CD14-positive monocyte (primary cell): ENCODE data around the gene RPL35A. TPM values are rescaled to one million over a fixed set of nuclear protein-coding genes. Genes with fewer than 3 reads are reported as not detected.
"Not testable (repeated sequence)": the region's sequence is repeated elsewhere in the genome, so short reads cannot be mapped to it uniquely, and the experiment has no call there.

Experiments
- DNase-seq, 3 donors: peaks; one replicate each; pipeline ENCODE4 v3.0.0-alpha.2; 2011 to 2022
- H2AFZ ChIP-seq: 2 replicates; pipeline ENCODE4 v1.6.0; 2012; ENCODE audit warnings: mild to moderate bottlenecking, low read depth, low read length, inconsistent platforms; ENCODE audit not compliant: insufficient read depth, poor library complexity, severe bottlenecking
- H3K27ac ChIP-seq, 2 donors: 1 replicate in 1 of 2; 2 replicates in 1 of 2; pipeline ENCODE4 v1.5.1; 2012 to 2013; ENCODE audit warnings: low read length in 2 of 2, control low read depth in 1 of 2, inconsistent platforms in 1 of 2, low read depth in 1 of 2, mild to moderate bottlenecking in 1 of 2
- H3K27me3 ChIP-seq, 2 donors: one replicate each; pipeline versions ENCODE4 v1.6.0 to v1.6.1; 2011 to 2013; ENCODE audit warnings: low read length in 2 of 2; ENCODE audit not compliant: control insufficient read depth in 2 of 2, insufficient read depth in 2 of 2
- H3K36me3 ChIP-seq, 2 donors: replicated peaks in 1 of 2; 1 replicate in 1 of 2; 2 replicates in 1 of 2; pipeline versions ENCODE4 v1.5.1 to v1.6.1; 2012 to 2013; ENCODE audit warnings: low read length in 2 of 2, control low read depth in 1 of 2, inconsistent platforms in 1 of 2, mild to moderate bottlenecking in 1 of 2; ENCODE audit not compliant: insufficient read depth in 2 of 2, control insufficient read depth in 1 of 2
- H3K4me1 ChIP-seq, 2 donors: 1 replicate in 1 of 2; 2 replicates in 1 of 2; pipeline versions ENCODE4 v1.5.1 to v1.6.1; 2012 to 2013; ENCODE audit warnings: low read length in 2 of 2, control low read depth in 1 of 2, inconsistent platforms in 1 of 2, mild to moderate bottlenecking in 1 of 2, moderate library complexity in 1 of 2; ENCODE audit not compliant: insufficient read depth in 2 of 2, control insufficient read depth in 1 of 2
- H3K4me2 ChIP-seq: replicated peaks from 2 replicates; pipeline ENCODE3; 2012; ENCODE audit warnings: low read length, moderate library complexity, mild to moderate bottlenecking; ENCODE audit not compliant: poor library complexity, severe bottlenecking; ENCODE audit errors: extremely low read depth
- H3K4me3 ChIP-seq, 3 experiments: fragments of 200-600 bp in 1 of 3; sonication (generic) in 1 of 3; replicated peaks in 1 of 3; 1 replicate in 2 of 3; 2 replicates in 1 of 3; pipeline ENCODE4 v1.5.1; 2011 to 2013; ENCODE audit warnings: low read length in 3 of 3, mild to moderate bottlenecking in 3 of 3, control low read depth in 2 of 3, low read depth in 2 of 3, inconsistent platforms in 1 of 3, moderate library complexity in 1 of 3
- H3K79me2 ChIP-seq: 2 replicates; pipeline ENCODE4 v1.6.0; 2012; ENCODE audit warnings: mild to moderate bottlenecking, control low read depth, inconsistent platforms, low read length, moderate library complexity; ENCODE audit not compliant: insufficient read depth
- H3K9ac ChIP-seq: 2 replicates; pipeline ENCODE4 v1.6.0; 2017; ENCODE audit warnings: low read length, mild to moderate bottlenecking; ENCODE audit not compliant: insufficient read depth, poor library complexity, severe bottlenecking
- H3K9me3 ChIP-seq, 2 donors: replicated peaks in 1 of 2; 1 replicate in 1 of 2; 2 replicates in 1 of 2; pipeline versions ENCODE4 v1.5.1 to v1.6.1; 2012 to 2013; ENCODE audit warnings: low read length in 2 of 2, control low read depth in 1 of 2; ENCODE audit not compliant: control insufficient read depth in 1 of 2, insufficient read depth in 1 of 2
- H4K20me1 ChIP-seq: 2 replicates; pipeline ENCODE4 v1.6.0; 2012; ENCODE audit warnings: mild to moderate bottlenecking, low read length, control low read depth, moderate library complexity; ENCODE audit not compliant: insufficient read depth
- H3K27ac Mint-ChIP-seq, 7 donors: one replicate each; pipeline ENCODE4 v1.8.0; 2020; ENCODE audit warnings: mild to moderate bottlenecking in 7 of 7, mixed read lengths in 7 of 7, moderate library complexity in 6 of 7, inconsistent platforms in 2 of 7
- H3K27me3 Mint-ChIP-seq, 3 donors: one replicate each; pipeline ENCODE4 v1.8.0; 2021 to 2022; ENCODE audit warnings: low read depth in 3 of 3, mild to moderate bottlenecking in 3 of 3, mixed read lengths in 3 of 3, moderate library complexity in 3 of 3, inconsistent platforms in 1 of 3
- H3K36me3 Mint-ChIP-seq, 2 donors: one replicate each; pipeline ENCODE4 v1.8.0; 2020; ENCODE audit warnings: mixed read lengths in 2 of 2, inconsistent platforms in 1 of 2, mild to moderate bottlenecking in 1 of 2
- H3K4me1 Mint-ChIP-seq: one replicate; pipeline ENCODE4 v1.8.0; 2020; ENCODE audit warnings: mild to moderate bottlenecking, mixed read lengths
- H3K4me3 Mint-ChIP-seq, 2 donors: one replicate each; pipeline ENCODE4 v1.8.0; 2020; ENCODE audit warnings: mild to moderate bottlenecking in 2 of 2, mixed read lengths in 2 of 2, moderate library complexity in 1 of 2
- H3K9me3 Mint-ChIP-seq, 7 donors: one replicate each; pipeline ENCODE4 v1.8.0; 2020 to 2022; ENCODE audit warnings: mixed read lengths in 7 of 7, mild to moderate bottlenecking in 6 of 7, moderate library complexity in 6 of 7, inconsistent platforms in 2 of 7
- WGBS: methylation state at CpG from one replicate; pipeline ENCODE4 v1.1.5; 2013; ENCODE audit warnings: missing lambda C conversion rate; ENCODE audit not compliant: insufficient coverage; 5-methylcytosine and 5-hydroxymethylcytosine counted together
- intact Hi-C, 2 donors: fragments of 100-400 bp; cut with micrococcal nuclease; formaldehyde crosslinking; loops; one replicate each; pipeline versions ENCODE4 v1.15.0 to v1.15.1; 2023
- polyA plus RNA-seq, 3 donors: library from polyadenylated mRNA; depleted of rRNA in 1 of 3; unstranded in 2 of 3; stranded (reverse) in 1 of 3; fragments of 300-500 nt in 2 of 3; fragments of >200 nt in 1 of 3; fragmentation: Illumina TruSeq in 2 of 3; gene quantifications; 1 replicate in 2 of 3; 2 replicates in 1 of 3; pipeline ENCODE4 v1.2.3, GENCODE V29; 2012 to 2021
- TF ChIP-seq, protein P1 (sequence below): fragments of 200-600 bp; IDR thresholded peaks from one replicate; pipeline ENCODE4 v1.8.0; 2022; ENCODE audit warnings: antibody characterized with exemption, mild to moderate bottlenecking

The RPL35A gene
- polyA plus RNA-seq, 3 donors = 882 to 1,113 (median 975) TPM

DNA sequence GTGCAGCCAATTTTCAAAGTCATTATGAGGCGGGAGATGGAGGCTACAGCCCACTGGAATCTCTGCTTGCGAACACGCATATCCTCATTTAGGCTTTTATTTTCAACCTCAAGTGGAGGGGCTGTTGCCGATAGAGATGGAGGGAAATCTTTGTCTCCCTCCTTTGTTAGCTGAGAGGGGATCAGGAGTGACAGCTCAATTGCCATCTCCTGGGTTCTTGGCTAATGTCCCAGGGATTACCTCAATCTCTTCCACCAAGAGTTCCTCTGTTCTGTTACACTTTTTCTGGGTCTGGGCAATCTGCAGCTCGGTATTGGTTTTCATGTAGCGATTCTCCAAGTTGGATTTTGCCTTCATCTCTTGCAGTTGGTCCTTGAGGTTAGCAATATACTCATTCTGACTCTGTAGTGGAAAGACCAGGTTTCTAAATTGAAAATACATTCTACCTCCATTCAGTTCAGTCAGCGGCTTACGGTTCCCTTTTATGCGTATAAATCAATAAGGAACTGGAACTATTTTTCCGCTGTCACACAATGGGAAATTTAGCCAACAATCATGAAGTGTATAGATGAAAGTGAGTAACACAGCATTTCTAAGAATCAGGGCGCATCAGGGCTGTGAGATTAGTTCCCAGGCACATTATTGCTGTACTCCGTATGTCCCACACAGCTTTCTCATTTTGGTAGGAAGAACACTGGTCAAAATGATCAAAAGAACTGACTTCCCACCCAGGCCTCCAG, 36.2 kb upstream of the RPL35A start:
- Mint-ChIP-seq H3K36me3 (peaks cover 12 to 19% of the 10 kb centered on the region in 2 donors), H3K27ac (no peak overlapping the region), H3K9me3 (no peaks in the 10 kb centered on the region), H3K27me3 (no peaks in the 10 kb centered on the region), H3K4me3 (no peak overlapping the region), H3K4me1 (no peaks in the 10 kb centered on the region)
- no peak overlapping the region for H3K4me2 ChIP-seq
- TF ChIP-seq, protein P1, sequence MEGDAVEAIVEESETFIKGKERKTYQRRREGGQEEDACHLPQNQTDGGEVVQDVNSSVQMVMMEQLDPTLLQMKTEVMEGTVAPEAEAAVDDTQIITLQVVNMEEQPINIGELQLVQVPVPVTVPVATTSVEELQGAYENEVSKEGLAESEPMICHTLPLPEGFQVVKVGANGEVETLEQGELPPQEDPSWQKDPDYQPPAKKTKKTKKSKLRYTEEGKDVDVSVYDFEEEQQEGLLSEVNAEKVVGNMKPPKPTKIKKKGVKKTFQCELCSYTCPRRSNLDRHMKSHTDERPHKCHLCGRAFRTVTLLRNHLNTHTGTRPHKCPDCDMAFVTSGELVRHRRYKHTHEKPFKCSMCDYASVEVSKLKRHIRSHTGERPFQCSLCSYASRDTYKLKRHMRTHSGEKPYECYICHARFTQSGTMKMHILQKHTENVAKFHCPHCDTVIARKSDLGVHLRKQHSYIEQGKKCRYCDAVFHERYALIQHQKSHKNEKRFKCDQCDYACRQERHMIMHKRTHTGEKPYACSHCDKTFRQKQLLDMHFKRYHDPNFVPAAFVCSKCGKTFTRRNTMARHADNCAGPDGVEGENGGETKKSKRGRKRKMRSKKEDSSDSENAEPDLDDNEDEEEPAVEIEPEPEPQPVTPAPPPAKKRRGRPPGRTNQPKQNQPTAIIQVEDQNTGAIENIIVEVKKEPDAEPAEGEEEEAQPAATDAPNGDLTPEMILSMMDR = no peak
- no peak overlapping the region for H3K4me3 ChIP-seq
- no peaks in the 10 kb centered on the region for H3K27me3 ChIP-seq
- no peak for DNase-seq
- no peak overlapping the region for H3K27ac ChIP-seq
- no peaks in the 10 kb centered on the region for H3K79me2 ChIP-seq
- H3K36me3 ChIP-seq = peaks cover 0 to 6% of the 10 kb centered on the region in 2 donors
- H4K20me1 ChIP-seq = no peaks in the 10 kb centered on the region
- no peaks in the 10 kb centered on the region for H3K4me1 ChIP-seq
- H3K9me3 ChIP-seq = no peaks in the 10 kb centered on the region
- intact Hi-C loops = no loop called here
- no peak overlapping the region for H2AFZ ChIP-seq
- H3K9ac ChIP-seq = no peak overlapping the region
- WGBS = 100% methylated on average over 2 of the region's 12 CpGs

GRCh38 chr3:197921429-197922275, 28.3 kb upstream of the RPL35A start:
- H3K4me2 ChIP-seq, H3K9me3 Mint-ChIP-seq, H3K79me2 ChIP-seq, H3K4me1 Mint-ChIP-seq, H3K4me3 Mint-ChIP-seq, H4K20me1 ChIP-seq, H3K27me3 Mint-ChIP-seq, H3K27ac ChIP-seq, H3K9ac ChIP-seq, H3K27ac Mint-ChIP-seq, H3K4me1 ChIP-seq, H2AFZ ChIP-seq, H3K4me3 ChIP-seq, H3K27me3 ChIP-seq, H3K9me3 ChIP-seq, DNase-seq, intact Hi-C loops: not testable (repeated sequence)
- peaks cover 0 to 14% of the 10 kb centered on the region in 2 donors for H3K36me3 ChIP-seq
- 97% methylated on average over 20 of the region's 24 CpGs for WGBS
- H3K36me3 Mint-ChIP-seq = peaks cover 12 to 25% of the 10 kb centered on the region in 2 donors
